OCI-LY1 (cell line): ENCODE results near the gene FBXW4.

ENCODE experiments used
- H2AFZ ChIP-seq: fragments of 200-600 bp; sonication (generic), shearing (Covaris generic); 2 replicates; pipeline ENCODE4 v1.6.0; 2014; ENCODE audit warnings: antibody characterized with exemption, mild to moderate bottlenecking, low read length
- H3F3A ChIP-seq: fragments of 200-600 bp; sonication (generic), shearing (Covaris generic); 2 replicates; pipeline ENCODE4 v1.6.0; 2014; ENCODE audit warnings: mild to moderate bottlenecking, antibody characterized with exemption, low read length, moderate library complexity; ENCODE audit not compliant: insufficient read depth
- H3K27ac ChIP-seq: fragments of 200-600 bp; sonication (generic); 2 replicates; pipeline ENCODE4 v1.5.1; 2014; ENCODE audit warnings: low read length, mixed run types, mild to moderate bottlenecking, low read depth; ENCODE audit not compliant: poor library complexity, severe bottlenecking
- H3K27me3 ChIP-seq: fragments of 200-600 bp; sonication (generic); 2 replicates; pipeline ENCODE4 v1.6.0; 2014; ENCODE audit warnings: antibody characterized with exemption, mild to moderate bottlenecking, low read length, moderate library complexity; ENCODE audit not compliant: insufficient read depth
- H3K36me3 ChIP-seq: fragments of 200-600 bp; sonication (generic); 2 replicates; pipeline ENCODE4 v1.6.1; 2014; ENCODE audit warnings: mild to moderate bottlenecking, antibody characterized with exemption, low read length, moderate library complexity, mixed read lengths; ENCODE audit not compliant: insufficient read depth
- H3K4me1 ChIP-seq: fragments of 200-600 bp; sonication (generic); 2 replicates; pipeline ENCODE4 v1.5.1; 2014; ENCODE audit warnings: mild to moderate bottlenecking, low read length, moderate library complexity; ENCODE audit not compliant: insufficient read depth, severe bottlenecking
- H3K4me2 ChIP-seq: fragments of 200-600 bp; sonication (generic), shearing (Covaris generic); 2 replicates; pipeline ENCODE4 v1.6.1; 2014; ENCODE audit warnings: low read length
- H3K4me3 ChIP-seq: fragments of 200-600 bp; sonication (generic); 2 replicates; pipeline ENCODE4 v1.5.1; 2014; ENCODE audit warnings: low read length, low read depth, mild to moderate bottlenecking, mixed read lengths; ENCODE audit not compliant: poor library complexity, severe bottlenecking
- H3K79me2 ChIP-seq: fragments of 200-600 bp; shearing (Covaris generic); 2 replicates; pipeline ENCODE4 v1.6.1; 2016; ENCODE audit warnings: mixed run types, low read length, mixed read lengths; ENCODE audit not compliant: insufficient read depth
- H3K9ac ChIP-seq: fragments of 200-600 bp; sonication (generic), shearing (Covaris generic); 2 replicates; pipeline ENCODE4 v1.6.1; 2014; ENCODE audit warnings: mild to moderate bottlenecking, low read length, mixed read lengths
- H3K9me2 ChIP-seq: fragments of 200-600 bp; sonication (generic), shearing (Covaris generic); 2 replicates; pipeline ENCODE4 v1.6.1; 2014; ENCODE audit warnings: low read depth, mild to moderate bottlenecking, low read length, mixed read lengths
- H3K9me3 ChIP-seq: fragments of 200-600 bp; shearing (Covaris generic); 2 replicates; pipeline ENCODE4 v1.6.1; 2014; ENCODE audit warnings: low read length, mixed read lengths
- H4K20me1 ChIP-seq: fragments of 200-600 bp; sonication (generic), shearing (Covaris generic); 2 replicates; pipeline ENCODE4 v1.6.0; 2016; ENCODE audit warnings: mild to moderate bottlenecking, low read length; ENCODE audit not compliant: insufficient read depth
- CTCF ChIP-seq: fragments of 200-600 bp; sonication (generic), shearing (Covaris generic); IDR thresholded peaks from 2 replicates; pipeline ENCODE4 v1.5.1; 2017; ENCODE audit warnings: mild to moderate bottlenecking, antibody characterized with exemption, low read length, moderate library complexity, mixed read lengths
- EZH2 ChIP-seq: fragments of 200-600 bp; sonication (generic), shearing (Covaris generic); IDR thresholded peaks from 2 replicates; pipeline ENCODE4 v1.8.0; 2017; ENCODE audit warnings: borderline replicate concordance, mixed run types, mild to moderate bottlenecking, antibody characterized with exemption, low read length, moderate library complexity, mixed read lengths

The FBXW4 gene

GRCh38 chr10:101618871-101619270 is 76.1 kb downstream of the FBXW4 start:
- Histone ChIP-seq H3F3A (no peaks in the 10 kb centered on the region), H3K9ac (no peak overlapping the region), H3K9me3 (no peaks in the 10 kb centered on the region), H3K27me3 (no peaks in the 10 kb centered on the region), H3K4me1 (peaks cover 15% of the 10 kb centered on the region), H3K36me3 (peaks cover 5% of the 10 kb centered on the region), H3K4me2 (no peak overlapping the region), H3K27ac (no peak overlapping the region), H3K9me2 (no peaks in the 10 kb centered on the region), H2AFZ (no peak overlapping the region), H4K20me1 (no peaks in the 10 kb centered on the region), H3K79me2 (no peaks in the 10 kb centered on the region), H3K4me3 (no peak overlapping the region)
- TF ChIP-seq CTCF (no peak), EZH2 (no peak)

DNA sequence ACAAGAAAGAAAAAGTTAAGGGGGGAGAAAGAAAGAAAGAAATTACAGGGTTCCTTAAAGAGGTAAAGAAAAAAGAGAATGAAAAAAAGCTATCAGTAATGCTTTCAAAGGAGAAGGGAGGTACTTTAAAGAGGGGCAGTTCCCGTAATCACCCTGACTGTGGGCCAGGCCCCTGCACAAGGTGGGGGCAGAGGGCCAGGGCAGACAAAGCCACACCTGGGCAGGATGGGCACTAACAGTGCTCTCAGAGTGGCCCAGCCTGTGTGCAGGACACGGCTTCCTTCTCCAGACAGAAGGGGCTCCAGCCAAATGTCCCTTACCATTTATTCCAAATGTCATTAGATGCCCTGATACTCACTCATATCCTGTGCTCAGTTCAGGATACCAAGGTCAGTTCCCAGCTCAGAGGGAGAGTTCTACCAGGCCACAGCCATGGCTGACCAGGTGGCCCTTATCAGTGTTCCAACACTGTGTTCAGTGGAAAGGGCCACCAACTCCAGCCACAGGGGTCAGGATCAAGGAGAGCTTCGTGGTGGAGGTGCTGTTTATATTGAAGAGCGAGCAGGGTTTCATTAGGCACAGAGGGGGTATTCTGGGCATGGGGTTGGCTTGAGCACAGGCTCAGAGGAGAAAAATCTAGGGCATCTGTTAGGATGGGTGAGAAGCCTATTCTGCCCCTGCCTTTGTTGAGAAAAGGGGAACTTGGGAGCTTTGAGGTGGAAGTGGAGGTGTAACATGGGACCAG is 77.0 kb downstream of the FBXW4 start:
- H3K36me3 ChIP-seq: no peaks in the 10 kb centered on the region
- TF ChIP-seq CTCF: no peak
- no peak for TF ChIP-seq EZH2
- H3K4me2 ChIP-seq: no peak overlapping the region
- H3F3A ChIP-seq: no peaks in the 10 kb centered on the region
- H3K9ac ChIP-seq: no peak overlapping the region; the same call in 1 of the 2 replicates
- no peak overlapping the region for H3K4me3 ChIP-seq
- no peaks in the 10 kb centered on the region for H3K9me2 ChIP-seq
- H3K27ac ChIP-seq: peak overlapping the region; percentile 68
- H3K9me3 ChIP-seq: no peaks in the 10 kb centered on the region
- H3K27me3 ChIP-seq: no peaks in the 10 kb centered on the region
- H4K20me1 ChIP-seq: no peaks in the 10 kb centered on the region
- H3K79me2 ChIP-seq: no peaks in the 10 kb centered on the region
- no peak overlapping the region for H2AFZ ChIP-seq
- peaks cover 15% of the 10 kb centered on the region for H3K4me1 ChIP-seq

DNA sequence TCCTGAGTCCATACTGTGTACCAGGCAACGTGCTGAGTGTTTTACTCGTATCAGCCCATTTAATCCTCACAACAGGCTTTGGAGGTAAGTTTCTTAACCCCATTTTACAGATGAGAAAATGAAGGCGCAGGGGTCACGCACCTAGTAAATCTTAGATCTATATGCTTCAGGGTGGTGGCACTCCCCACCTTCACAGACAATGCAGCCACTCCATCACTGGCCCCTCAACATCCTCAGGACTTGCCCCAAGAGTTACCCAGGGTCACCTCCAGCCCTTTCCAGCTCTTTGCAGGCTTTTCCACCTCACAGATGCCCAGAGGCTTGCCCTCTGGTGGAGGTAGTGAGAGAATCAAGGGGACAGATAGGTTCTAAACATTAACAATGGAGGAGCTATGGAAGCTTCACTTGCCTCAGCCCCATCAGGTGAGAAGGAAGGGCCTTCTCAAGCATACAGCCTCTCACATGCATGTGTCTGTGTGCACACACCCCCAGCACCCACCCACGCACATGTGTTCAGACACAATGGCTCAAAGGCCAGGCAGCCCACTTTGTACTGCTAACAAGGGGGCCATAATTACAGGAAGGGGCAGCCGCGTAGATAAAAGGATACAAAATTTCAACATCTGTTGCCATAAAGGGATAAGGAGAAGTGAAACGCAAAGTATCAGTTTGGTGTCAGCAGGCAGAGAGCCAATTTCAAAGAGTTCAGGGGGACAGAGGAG is 77.7 kb downstream of the FBXW4 start:
- H4K20me1 ChIP-seq: no peaks in the 10 kb centered on the region
- no peaks in the 10 kb centered on the region for H3K27me3 ChIP-seq
- no peak for TF ChIP-seq CTCF
- TF ChIP-seq EZH2: no peak
- no peaks in the 10 kb centered on the region for H3K9me2 ChIP-seq
- no peak overlapping the region for H2AFZ ChIP-seq
- no peak overlapping the region for H3K4me2 ChIP-seq
- peaks cover under 1% of the 10 kb centered on the region; the same call in 1 of the 2 replicates for H3K36me3 ChIP-seq
- no peak overlapping the region for H3K9ac ChIP-seq
- H3K4me3 ChIP-seq: no peak overlapping the region
- no peaks in the 10 kb centered on the region for H3K9me3 ChIP-seq
- no peaks in the 10 kb centered on the region for H3F3A ChIP-seq
- peak overlapping the region; percentile 68 for H3K27ac ChIP-seq
- peaks cover 15% of the 10 kb centered on the region for H3K4me1 ChIP-seq
- no peaks in the 10 kb centered on the region for H3K79me2 ChIP-seq
